Colonic mucosa (tissue), 4 donors: ENCODE data around the gene KDM4B. TPM values are rescaled to one million over a fixed set of nuclear protein-coding genes. Genes with fewer than 3 reads are reported as not detected.

Experiments used
- DNase-seq: peaks from one replicate; pipeline ENCODE4 v3.0.0-alpha.2; 2020
- H3K27ac ChIP-seq: fragments of 200-600 bp; one replicate; pipeline ENCODE4 v1.8.0; 2021
- H3K27me3 ChIP-seq: fragments of 200-600 bp; one replicate; pipeline ENCODE4 v1.8.0; 2021
- H3K36me3 ChIP-seq: fragments of 200-600 bp; one replicate; pipeline ENCODE4 v1.8.0; 2021
- H3K4me1 ChIP-seq: fragments of 200-600 bp; one replicate; pipeline ENCODE4 v1.8.0; 2021; ENCODE audit warnings: mild to moderate bottlenecking
- H3K4me3 ChIP-seq: fragments of 200-600 bp; one replicate; pipeline ENCODE4 v1.8.0; 2021
- H3K9ac ChIP-seq, 2 donors: one replicate each; pipeline ENCODE4 v1.7.0; 2013; ENCODE audit warnings: control low read depth in 2 of 2, low read depth in 2 of 2, low read length in 2 of 2
- H3K9me3 ChIP-seq: fragments of 200-600 bp; one replicate; pipeline ENCODE4 v1.8.0; 2021
- CTCF ChIP-seq: fragments of 200-600 bp; IDR thresholded peaks from one replicate; pipeline ENCODE4 v1.8.0; 2022; ENCODE audit warnings: antibody characterized with exemption, mild to moderate bottlenecking
- intact Hi-C: fragments of 100-400 bp; cut with DNase I; formaldehyde crosslinking; loops from one replicate; pipeline ENCODE4 v1.14.1; 2022
- total RNA-seq, 2 donors: library from RNA; stranded (reverse); fragmentation: NEBNext Ultra II Directional in 1 of 2; extraction: Animal tissue kit (Norgen Biotek cat#: 25700) in 1 of 2; gene quantifications; one replicate each; pipeline ENCODE4 v1.2.1, GENCODE V29; 2021
- donor health status: healthy.
- donor health status: DM: no; HTN: no; CAD: no.
- donor health status: DM: no; HTN: no; CAD: no.

The KDM4B gene
- total RNA-seq, 2 donors from 2014 or later = 35.2 to 52.9 TPM

- H3K27me3 ChIP-seq = no peaks in the 10 kb centered on the region
- intact Hi-C loops = no loop called here
- no peaks in the 10 kb centered on the region for H3K9me3 ChIP-seq
- no peaks in the 10 kb centered on the region for H3K36me3 ChIP-seq
- H3K4me1 ChIP-seq = no peaks in the 10 kb centered on the region
- no peak for TF ChIP-seq CTCF
- DNase-seq = no peak
- H3K27ac ChIP-seq = no peak overlapping the region
- H3K4me3 ChIP-seq = no peak overlapping the region
- no peak overlapping the region for H3K9ac ChIP-seq
Observed at GRCh38 chr19:5171711-5172110, 202.8 kb downstream of the KDM4B start.

- Histone ChIP-seq H3K9me3 (no peaks in the 10 kb centered on the region), H3K9ac (no peak overlapping the region)
- TF ChIP-seq CTCF = no peak
Observed at GRCh38 chr19:5172859-5173630, 204.1 kb downstream of the KDM4B start.

GRCh38 chr19:5173993-5174392 lies 205.1 kb downstream of the KDM4B start:
- TF ChIP-seq CTCF = no peak
- Histone ChIP-seq H3K27me3 (no peaks in the 10 kb centered on the region), H3K4me1 (no peaks in the 10 kb centered on the region), H3K9ac (no peak overlapping the region), H3K27ac (no peak overlapping the region), H3K9me3 (no peaks in the 10 kb centered on the region), H3K36me3 (no peaks in the 10 kb centered on the region), H3K4me3 (no peak overlapping the region)
- intact Hi-C loops = no loop called here
- DNase-seq = no peak

More at GRCh38 chr19:5172859-5173630, 204.1 kb downstream of the KDM4B start:
- H3K4me3 ChIP-seq = no peak overlapping the region
- H3K36me3 ChIP-seq = no peaks in the 10 kb centered on the region
- no peak overlapping the region for H3K27ac ChIP-seq
- H3K4me1 ChIP-seq = no peaks in the 10 kb centered on the region
- no peaks in the 10 kb centered on the region for H3K27me3 ChIP-seq
- no peak for DNase-seq
- intact Hi-C loops = no loop called here

GRCh38 chr19:5177745-5178450 lies 209.0 kb downstream of the KDM4B start:
- TF ChIP-seq CTCF = no peak
- Histone ChIP-seq H3K9ac (no peak overlapping the region), H3K27ac (no peak overlapping the region), H3K4me3 (no peak overlapping the region), H3K9me3 (no peaks in the 10 kb centered on the region), H3K36me3 (no peaks in the 10 kb centered on the region), H3K27me3 (no peaks in the 10 kb centered on the region), H3K4me1 (no peaks in the 10 kb centered on the region)
- no peak for DNase-seq
- intact Hi-C loops = no loop called here

- no peak for TF ChIP-seq CTCF
- no peaks in the 10 kb centered on the region for H3K9me3 ChIP-seq
- DNase-seq = no peak
- no peak overlapping the region for H3K9ac ChIP-seq
- no peaks in the 10 kb centered on the region for H3K4me1 ChIP-seq
- H3K36me3 ChIP-seq = no peaks in the 10 kb centered on the region
- no peaks in the 10 kb centered on the region for H3K27me3 ChIP-seq
- intact Hi-C loops = no loop called here
- H3K4me3 ChIP-seq = no peak overlapping the region
- no peak overlapping the region for H3K27ac ChIP-seq
Observed at GRCh38 chr19:5178841-5179240, 209.9 kb downstream of the KDM4B start.
